ENCODE data around the gene MCTP1.

The MCTP1 gene

GRCh38 chr5:95304711-95305110, 19.8 kb upstream of the MCTP1 start:
- DNase-seq: no peak
- no peak overlapping the region for H2AFZ ChIP-seq (ENCODE audit: low read length)
- H3K27ac ChIP-seq (ENCODE audit: low read length): no peak overlapping the region
- H3K9me2 ChIP-seq (replicated peaks; ENCODE audit: insufficient read depth, low read length): no peaks in the 10 kb centered on the region
- no peaks in the 10 kb centered on the region for H4K20me1 ChIP-seq (ENCODE audit: insufficient read depth, low read length)
- H3K36me3 ChIP-seq (replicated peaks; ENCODE audit: insufficient read depth, low read length): no peaks in the 10 kb centered on the region
- H3K4me1 ChIP-seq (ENCODE audit: low read length): no peaks in the 10 kb centered on the region
- H3K9ac ChIP-seq (ENCODE audit: low read length): no peak overlapping the region
- TF ChIP-seq EZH2phosphoT487 (IDR thresholded peaks at IDR 0.05; ENCODE audit: low read length): no peak
- TF ChIP-seq CTCF (IDR thresholded peaks at IDR 0.05; ENCODE audit: low read length): no peak
- TF ChIP-seq EZH2 (optimal IDR thresholded peaks at IDR 0.05; ENCODE audit: low read depth, low read length): no peak
- H3K27me3 ChIP-seq (replicated peaks; ENCODE audit: insufficient read depth, low read length): no peaks in the 10 kb centered on the region
- no peaks in the 10 kb centered on the region for H3K9me3 ChIP-seq (replicated peaks; ENCODE audit: insufficient read depth, low read length)
- H3K79me2 ChIP-seq (ENCODE audit: low read length): no peaks in the 10 kb centered on the region
- no peak overlapping the region for H3K4me3 ChIP-seq (ENCODE audit: low read length)
- H3F3A ChIP-seq (ENCODE audit: insufficient read depth, low read length): no peaks in the 10 kb centered on the region
- no peak overlapping the region for H3K4me2 ChIP-seq (ENCODE audit: low read depth, low read length)

- H4K20me1 ChIP-seq (ENCODE audit: insufficient read depth, low read length): no peaks in the 10 kb centered on the region
- H3K79me2 ChIP-seq (ENCODE audit: low read length): no peaks in the 10 kb centered on the region
- H3K9ac ChIP-seq (ENCODE audit: low read length): no peak overlapping the region
- H3K27me3 ChIP-seq (replicated peaks; ENCODE audit: insufficient read depth, low read length): no peaks in the 10 kb centered on the region
- no peaks in the 10 kb centered on the region for H3K36me3 ChIP-seq (replicated peaks; ENCODE audit: insufficient read depth, low read length)
- H3K4me1 ChIP-seq (ENCODE audit: low read length): no peaks in the 10 kb centered on the region
- DNase-seq: no peak
- H3K27ac ChIP-seq (ENCODE audit: low read length): no peak overlapping the region
- TF ChIP-seq EZH2 (optimal IDR thresholded peaks at IDR 0.05; ENCODE audit: low read depth, low read length) (no peak), CTCF (IDR thresholded peaks at IDR 0.05; ENCODE audit: low read length) (no peak), EZH2phosphoT487 (IDR thresholded peaks at IDR 0.05; ENCODE audit: low read length) (no peak)
- H3K9me2 ChIP-seq (replicated peaks; ENCODE audit: insufficient read depth, low read length): no peaks in the 10 kb centered on the region
- no peaks in the 10 kb centered on the region for H3F3A ChIP-seq (ENCODE audit: insufficient read depth, low read length)
- no peaks in the 10 kb centered on the region for H3K9me3 ChIP-seq (replicated peaks; ENCODE audit: insufficient read depth, low read length)
- no peak overlapping the region for H2AFZ ChIP-seq (ENCODE audit: low read length)
- H3K4me3 ChIP-seq (ENCODE audit: low read length): no peak overlapping the region
- H3K4me2 ChIP-seq (ENCODE audit: low read depth, low read length): no peak overlapping the region
These were observed 13.8 kb upstream of the MCTP1 start for GRCh38 chr5:95298651-95299050.

GRCh38 chr5:95296291-95296690, 11.4 kb upstream of the MCTP1 start:
- Histone ChIP-seq H3K27ac (ENCODE audit: low read length) (no peak overlapping the region), H3K36me3 (replicated peaks; ENCODE audit: insufficient read depth, low read length) (no peaks in the 10 kb centered on the region)

More at GRCh38 chr5:95296291-95296690, 11.4 kb upstream of the MCTP1 start:
- Histone ChIP-seq H3K9me2 (replicated peaks; ENCODE audit: insufficient read depth, low read length) (no peaks in the 10 kb centered on the region), H3K4me3 (ENCODE audit: low read length) (no peak overlapping the region), H4K20me1 (ENCODE audit: insufficient read depth, low read length) (no peaks in the 10 kb centered on the region), H3K4me1 (ENCODE audit: low read length) (no peaks in the 10 kb centered on the region), H3K4me2 (ENCODE audit: low read depth, low read length) (no peak overlapping the region), H3F3A (ENCODE audit: insufficient read depth, low read length) (no peaks in the 10 kb centered on the region), H3K79me2 (ENCODE audit: low read length) (no peaks in the 10 kb centered on the region), H3K9ac (ENCODE audit: low read length) (no peak overlapping the region), H2AFZ (ENCODE audit: low read length) (no peak overlapping the region), H3K9me3 (replicated peaks; ENCODE audit: insufficient read depth, low read length) (no peaks in the 10 kb centered on the region), H3K27me3 (replicated peaks; ENCODE audit: insufficient read depth, low read length) (no peaks in the 10 kb centered on the region)
- TF ChIP-seq EZH2phosphoT487 (IDR thresholded peaks at IDR 0.05; ENCODE audit: low read length) (no peak), CTCF (IDR thresholded peaks at IDR 0.05; ENCODE audit: low read length) (no peak), EZH2 (optimal IDR thresholded peaks at IDR 0.05; ENCODE audit: low read depth, low read length) (no peak)
- no peak for DNase-seq

All from MM.1S (cell line).